Ecto neural progenitor cell (in vitro differentiated cells): ENCODE results near the gene NFYB.
"Not testable (repeated sequence)": the region's sequence is repeated elsewhere in the genome, so short reads cannot be mapped to it uniquely, and the experiment has no call there.

Source experiments
- DNase-seq: peaks from one replicate; pipeline ENCODE4 v3.0.0-alpha.2; 2018; ENCODE audit warnings: low spot score

The NFYB gene

DNA sequence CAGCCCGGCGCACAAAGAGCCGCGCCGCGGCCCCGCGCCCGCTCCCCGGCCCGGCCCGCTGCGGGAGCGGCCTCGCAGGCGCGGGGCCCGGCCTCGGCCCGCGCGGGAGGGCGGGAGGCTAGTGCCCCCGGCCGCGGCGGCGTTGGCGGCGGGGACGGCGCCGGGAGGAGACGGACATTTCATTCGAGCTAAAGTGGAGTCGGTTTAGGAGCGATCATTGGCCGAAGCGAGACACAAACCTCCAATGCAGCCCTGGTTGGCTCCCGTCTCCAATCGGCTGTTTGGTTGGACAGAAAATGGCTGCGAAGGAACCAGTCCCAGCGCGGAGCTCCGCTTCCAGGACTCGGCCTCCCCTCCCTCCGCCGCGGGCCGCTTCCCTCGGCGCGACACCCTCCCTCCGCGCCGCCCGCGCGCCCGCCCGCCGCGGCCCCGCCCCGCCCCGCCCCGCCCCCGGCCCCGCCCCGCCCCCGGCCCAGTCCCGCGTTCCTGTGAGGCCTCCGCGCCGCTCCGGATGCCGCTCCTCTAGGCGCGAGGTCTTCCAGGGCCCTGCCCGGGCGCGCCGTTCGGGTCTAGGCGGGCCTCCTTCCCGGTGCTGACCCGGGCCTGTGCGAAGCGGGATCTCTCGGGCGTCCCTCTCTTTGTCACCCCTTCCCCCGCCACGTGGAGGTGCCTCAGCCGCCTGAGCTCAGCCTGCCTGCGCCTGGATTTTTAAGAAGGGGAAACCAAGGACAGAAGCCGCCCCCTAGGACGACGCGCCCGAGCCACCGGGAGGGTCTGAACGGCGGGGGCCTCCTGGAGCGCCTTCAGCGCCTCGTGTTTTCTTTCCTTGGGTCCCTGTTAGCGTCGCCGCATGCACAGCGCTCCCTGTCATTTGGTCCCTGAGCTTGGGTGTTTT, at the start of gene NFYB:
Gene NFYB, minus strand, starts transcription at position 309 of the 895 bp plus-strand sequence. CDS start 2,757 bp downstream, outside the sequence.
- peak; percentile 99 for DNase-seq

- no peak for DNase-seq
Observed at GRCh38 chr12:104187446-104188155, 49.6 kb upstream of the NFYB start.

- no peak for DNase-seq
Observed at GRCh38 chr12:104183443-104183842, 45.4 kb upstream of the NFYB start.

DNA sequence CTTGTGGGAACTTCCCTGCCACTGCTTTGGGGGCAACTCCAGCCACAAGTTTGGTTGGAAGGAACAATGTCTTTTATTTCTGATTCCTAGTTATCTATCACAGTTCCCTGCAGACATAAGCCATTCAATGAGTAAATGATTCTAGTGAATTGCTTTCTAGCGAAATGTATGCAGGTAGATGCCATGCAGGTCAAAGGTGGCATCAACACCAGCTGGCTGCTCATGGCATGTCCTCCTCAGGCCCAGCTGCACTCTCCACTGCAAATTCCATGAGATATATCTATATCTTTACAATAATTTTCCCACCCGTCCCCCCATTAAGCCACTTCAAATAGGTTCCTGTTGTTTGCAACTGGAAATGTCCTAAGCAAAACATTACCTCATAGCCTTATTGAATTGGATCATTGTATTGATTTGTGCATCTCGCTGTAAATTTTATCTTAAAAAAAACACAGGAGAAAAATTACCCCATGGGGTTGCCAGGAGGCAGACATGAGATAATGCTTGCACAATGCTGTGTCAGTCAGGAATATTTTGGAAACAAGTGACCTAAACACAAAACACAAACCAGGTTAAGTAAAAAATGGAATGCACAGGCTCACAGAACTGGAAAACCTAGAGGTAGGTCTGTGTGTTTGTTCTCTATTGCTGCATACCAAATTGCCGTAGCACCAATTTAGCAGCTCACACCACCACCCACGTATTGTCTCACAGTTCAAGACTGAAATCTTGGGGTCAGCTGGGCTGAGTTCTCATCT, 44.8 kb upstream of the NFYB start:
- no peak for DNase-seq

DNA sequence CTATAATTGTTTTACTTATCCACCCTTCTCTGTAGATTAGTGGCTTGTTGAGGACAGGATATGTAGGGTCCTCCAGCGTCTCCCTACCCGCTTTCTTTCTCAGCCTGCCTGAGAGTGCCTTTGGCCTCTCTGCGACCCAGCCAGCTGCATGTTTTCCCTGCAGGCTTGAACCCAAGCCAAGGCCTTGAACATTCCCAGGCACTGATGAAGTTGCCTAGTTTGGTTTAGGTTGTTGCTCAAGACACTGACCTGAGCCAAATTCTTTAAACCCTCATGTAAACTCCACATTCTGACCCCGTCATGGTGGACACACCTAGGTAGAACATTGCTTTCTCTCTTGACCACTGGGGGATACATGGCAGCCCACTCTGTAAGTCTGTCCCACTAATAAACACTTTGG, 44.1 kb upstream of the NFYB start:
- no peak for DNase-seq

DNA sequence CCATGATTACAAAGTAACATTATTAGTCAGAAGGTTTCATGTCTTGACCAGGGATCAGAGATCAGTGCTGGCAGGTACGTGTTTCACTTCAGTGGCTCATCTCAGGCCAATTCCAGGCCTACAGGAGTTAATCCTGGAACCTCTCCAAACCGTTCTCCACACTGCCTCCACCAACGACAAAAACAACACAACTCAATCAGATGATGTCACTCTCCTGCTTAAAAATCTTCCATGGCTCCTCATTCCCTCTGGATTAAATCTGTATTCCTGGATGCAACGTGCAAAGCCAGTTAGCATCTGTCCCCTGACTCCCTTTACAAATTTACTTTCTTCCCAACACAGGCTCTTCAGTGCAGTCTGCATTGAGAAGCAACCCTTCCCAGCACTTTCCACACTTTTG, 43.3 kb upstream of the NFYB start:
- DNase-seq: no peak

DNA sequence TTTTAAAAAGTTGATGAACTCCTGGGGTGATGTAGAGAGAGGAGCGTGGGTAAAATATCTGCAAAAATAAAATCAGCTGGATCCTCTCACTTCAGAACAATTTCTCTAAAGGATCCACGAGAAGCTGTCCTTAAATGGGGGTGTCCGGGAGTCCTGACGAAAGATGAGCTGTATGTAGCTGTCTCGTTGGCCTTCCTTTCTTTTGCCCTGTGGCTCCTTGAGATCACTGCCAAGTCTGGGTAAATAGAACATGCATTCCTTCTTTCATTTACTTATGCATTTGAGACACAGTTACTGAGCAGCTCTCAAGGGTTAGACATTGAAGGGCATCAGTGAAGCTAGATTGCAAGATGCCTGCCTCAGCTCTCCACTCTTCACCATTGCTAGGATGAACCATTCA, 42.4 kb upstream of the NFYB start:
- no peak for DNase-seq

GRCh38 chr12:104177663-104178501, 39.9 kb upstream of the NFYB start:
- no peak for DNase-seq

- no peak for DNase-seq
Observed at GRCh38 chr12:104177336-104177662, 39.3 kb upstream of the NFYB start.

DNA sequence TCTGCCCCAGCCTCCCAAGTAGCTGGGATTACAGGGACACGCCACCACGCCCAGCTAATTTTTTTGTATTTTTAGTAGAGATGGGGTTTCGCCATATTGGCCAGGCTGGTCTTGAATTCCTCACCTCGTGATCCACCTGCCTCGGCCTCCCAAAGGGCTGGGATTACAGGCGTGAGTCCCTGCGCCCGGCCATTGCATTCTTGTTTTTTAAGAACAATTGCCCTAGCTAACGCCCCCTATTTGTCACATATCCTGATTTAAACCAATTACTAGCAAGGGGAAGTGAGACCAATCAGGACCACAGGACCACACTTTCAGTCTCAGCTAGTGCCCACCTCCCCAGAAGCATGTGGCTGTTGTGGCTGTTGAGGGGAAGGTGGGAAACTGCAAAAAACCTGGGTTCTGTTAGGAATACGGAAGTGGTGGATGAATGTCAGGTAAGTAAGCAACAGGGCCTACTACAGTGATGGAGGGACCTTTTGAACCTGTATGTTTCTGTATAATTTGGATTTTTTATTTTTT, 37.8 kb upstream of the NFYB start:
- DNase-seq: no peak

DNA sequence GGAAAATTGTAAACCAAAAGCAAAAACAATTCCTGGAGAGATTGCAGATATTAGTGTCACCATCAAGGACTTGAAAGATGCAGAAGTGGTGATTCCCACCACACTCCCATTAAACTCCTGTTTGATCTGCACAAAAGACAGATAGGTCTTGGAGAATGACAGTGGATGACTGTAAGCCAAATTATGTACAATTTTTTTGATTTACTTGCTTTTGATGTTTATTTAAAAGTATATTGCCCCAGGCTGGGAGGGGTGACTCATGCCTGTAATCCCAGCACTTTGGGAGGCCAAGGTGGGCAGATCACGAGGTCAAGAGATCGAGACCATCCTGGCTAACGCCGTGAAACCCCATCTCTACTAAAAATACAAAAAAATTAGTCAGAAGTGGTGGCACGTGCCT, 35.8 kb upstream of the NFYB start:
- not testable (repeated sequence) for DNase-seq

GRCh38 chr12:104172570-104172947, 34.5 kb upstream of the NFYB start:
- no peak for DNase-seq

DNA sequence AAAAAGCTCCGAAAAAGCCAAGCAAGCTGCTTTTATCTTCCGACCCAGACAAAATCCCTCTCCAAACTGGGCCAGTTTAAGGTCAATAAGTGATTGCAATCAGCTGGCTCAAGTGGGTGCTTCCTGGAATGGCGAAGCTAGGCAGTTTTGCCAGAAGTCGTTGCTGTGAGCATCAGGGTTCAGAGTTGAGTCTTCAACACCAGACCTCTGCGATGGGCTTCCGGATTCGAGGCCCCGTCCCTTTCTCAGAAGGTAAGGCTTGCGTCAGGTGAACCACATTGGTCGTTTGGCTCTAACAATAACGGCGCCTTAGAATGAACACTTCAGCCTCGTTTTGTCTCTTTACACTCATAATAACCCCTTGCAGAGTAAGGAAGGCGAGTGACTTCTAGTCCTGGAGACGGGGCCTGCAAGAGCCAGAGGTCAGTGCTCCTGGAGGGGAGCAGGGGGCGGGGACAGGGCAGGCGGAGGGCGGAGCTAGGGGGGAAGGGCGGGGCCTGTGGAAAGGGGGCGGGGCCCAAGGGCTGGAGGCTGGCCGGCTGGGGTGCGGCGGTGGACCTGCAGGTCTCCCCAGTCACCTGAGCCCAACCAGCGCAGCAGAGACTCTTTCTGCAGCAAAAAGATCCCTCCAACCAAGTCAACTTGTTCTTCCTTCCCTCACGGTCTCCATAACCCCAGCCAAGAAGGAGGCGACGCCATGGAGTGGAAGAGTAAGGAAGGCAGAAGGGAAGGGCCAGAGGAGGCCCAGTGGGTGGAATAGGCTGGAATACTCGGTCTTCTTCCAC, 34.0 kb upstream of the NFYB start:
- DNase-seq: no peak

- no peak for DNase-seq
Observed at GRCh38 chr12:104168596-104168995, 30.6 kb upstream of the NFYB start.

GRCh38 chr12:104167519-104168458, 29.8 kb upstream of the NFYB start:
- no peak for DNase-seq

DNA sequence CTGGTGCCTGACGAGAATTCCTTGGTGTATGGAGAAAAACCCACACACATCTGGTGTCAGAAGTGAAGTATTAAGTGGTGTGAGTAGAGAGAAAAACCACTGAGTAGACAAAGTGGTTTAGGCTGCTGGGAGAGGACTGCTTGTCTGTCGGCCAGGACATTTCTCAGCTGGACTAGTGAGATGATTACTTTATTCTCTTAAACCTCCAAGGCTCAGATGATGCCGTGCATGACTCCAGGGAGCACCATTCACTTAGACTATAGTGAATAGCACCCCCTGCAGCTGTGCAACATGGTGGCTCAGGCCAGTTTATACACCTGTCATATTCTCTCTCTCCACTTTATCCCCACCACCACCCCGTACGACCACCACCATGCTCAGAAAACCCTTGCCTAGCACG, 28.5 kb upstream of the NFYB start:
- no peak for DNase-seq

DNA sequence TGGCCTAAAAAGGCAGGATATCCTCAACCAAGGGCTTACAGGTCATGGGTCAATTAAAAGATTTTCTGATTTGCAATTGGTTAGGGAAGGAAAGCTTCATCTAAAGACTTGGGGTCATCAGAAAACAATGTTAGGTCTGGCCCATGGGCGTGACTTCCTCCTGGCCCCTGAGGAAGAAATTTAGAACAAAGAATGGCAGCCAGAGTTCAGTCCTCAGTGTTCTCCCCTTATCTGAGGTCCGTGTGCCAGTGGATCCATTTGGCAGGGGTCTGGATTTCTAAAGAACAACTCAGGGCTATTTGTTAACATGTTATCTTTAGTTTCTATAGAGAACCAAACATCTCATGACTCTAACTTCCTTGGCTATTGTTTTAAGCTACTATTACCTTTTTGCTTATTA, 27.8 kb upstream of the NFYB start:
- DNase-seq: no peak

DNA sequence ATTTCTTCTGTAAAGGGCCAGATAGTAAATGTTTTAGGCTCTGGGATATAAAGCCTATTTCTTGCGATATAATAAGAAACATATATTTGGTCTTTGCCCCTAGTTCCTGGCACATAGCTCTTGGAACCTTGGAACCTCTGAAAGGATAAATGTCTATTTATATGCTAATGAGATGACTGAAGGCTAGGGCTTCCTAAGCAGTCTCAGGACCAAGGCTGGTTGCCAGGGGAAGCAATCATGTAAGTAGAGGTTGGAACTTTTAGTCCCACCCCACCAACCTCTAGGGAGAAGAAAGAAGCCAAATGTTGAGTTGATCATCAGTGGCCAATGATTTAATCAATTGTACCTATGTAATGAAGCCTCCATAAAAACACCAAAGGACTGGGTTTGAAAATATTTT, 26.6 kb upstream of the NFYB start:
- DNase-seq: no peak

GRCh38 chr12:104163631-104164030, 25.6 kb upstream of the NFYB start:
- DNase-seq: no peak

- DNase-seq: not testable (repeated sequence)
Observed at GRCh38 chr12:104163028-104163427, 25.0 kb upstream of the NFYB start.
